Activated T-helper 2 cell treated with anti-CD3 and anti-CD28 coated beads, Interferon-gamma antibody, Interleukin-2, Interleukin-4, amounts not matched to agents 10 μg/mL and 5 μg/mL and 100 μg/mL, durations not matched to agents 14 hours and 24 hours and 36 hours (primary cell): ENCODE data around the gene MAPK6. TPM values are rescaled to one million over a fixed set of nuclear protein-coding genes. Genes with fewer than 3 reads are reported as not detected.
"Not testable (repeated sequence)": the region's sequence is repeated elsewhere in the genome, so short reads cannot be mapped to it uniquely, and the experiment has no call there.

ENCODE experiments used
- DNase-seq: peaks from one replicate; pipeline ENCODE4 v3.0.0; 2021; ENCODE audit warnings: low spot score
- H3K27ac Mint-ChIP-seq: one replicate; pipeline ENCODE4 v1.8.0; 2021; ENCODE audit warnings: mixed read lengths
- H3K27me3 Mint-ChIP-seq: one replicate; pipeline ENCODE4 v1.8.0; 2021; ENCODE audit warnings: low read depth, mixed read lengths
- H3K36me3 Mint-ChIP-seq: one replicate; pipeline ENCODE4 v1.8.0; 2021; ENCODE audit warnings: low read depth, mixed read lengths
- H3K4me1 Mint-ChIP-seq: one replicate; pipeline ENCODE4 v1.8.0; 2021; ENCODE audit warnings: low read depth, mixed read lengths
- H3K4me3 Mint-ChIP-seq: one replicate; pipeline ENCODE4 v1.8.0; 2021; ENCODE audit warnings: low read depth, mild to moderate bottlenecking, moderate library complexity, mixed read lengths
- H3K9me3 Mint-ChIP-seq: one replicate; pipeline ENCODE4 v1.8.0; 2021; ENCODE audit warnings: mixed read lengths
- intact Hi-C: fragments of 100-400 bp; cut with micrococcal nuclease; formaldehyde crosslinking; loops from one replicate; pipeline ENCODE4 v1.15.1; 2023
- total RNA-seq: library from RNA; stranded (reverse); gene quantifications from 2 replicates; pipeline ENCODE4 v1.2.3, GENCODE V29; 2022

Gene MAPK6
- total RNA-seq, 1 donor from 2014 or later, result 55.8 TPM

DNA sequence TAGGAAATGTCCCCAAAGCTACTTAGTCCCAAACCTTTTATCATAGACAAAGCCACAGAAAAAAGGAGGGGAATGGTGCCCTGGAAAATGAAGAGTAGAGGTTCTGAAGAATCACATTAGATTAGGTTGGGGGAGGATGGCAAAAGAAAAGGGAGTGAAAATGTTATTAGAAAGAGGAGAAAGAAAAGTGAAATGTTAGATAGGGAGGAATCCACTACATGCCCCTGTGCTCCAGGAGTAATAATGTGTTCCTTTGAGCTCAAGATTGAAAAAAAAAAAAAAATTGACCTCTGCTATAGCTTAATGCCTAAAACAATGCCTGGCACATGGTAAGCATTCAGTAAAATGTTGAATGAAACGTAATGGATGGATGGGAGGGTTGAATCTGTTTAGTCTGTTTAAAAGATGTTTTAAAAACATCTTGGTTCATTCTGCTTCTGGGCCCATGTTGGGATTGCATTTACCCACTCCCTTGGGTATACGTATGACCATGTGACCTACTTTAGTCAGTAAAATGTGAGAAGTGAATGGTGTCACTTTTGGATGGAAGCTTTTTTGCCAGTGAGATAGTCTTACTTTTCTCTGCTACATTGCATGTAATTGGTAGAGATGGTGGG is 19.0 kb downstream of the MAPK6 start:
- no peak overlapping the region for H3K4me3 Mint-ChIP-seq
- DNase-seq, result no peak
- H3K4me1 Mint-ChIP-seq, result peaks cover 45% of the 10 kb centered on the region
- no peaks in the 10 kb centered on the region for H3K27me3 Mint-ChIP-seq
- intact Hi-C loops, result no loop called here
- H3K36me3 Mint-ChIP-seq, result peaks cover 29% of the 10 kb centered on the region
- peaks cover 19% of the 10 kb centered on the region for H3K9me3 Mint-ChIP-seq
- H3K27ac Mint-ChIP-seq, result no peak overlapping the region

DNA sequence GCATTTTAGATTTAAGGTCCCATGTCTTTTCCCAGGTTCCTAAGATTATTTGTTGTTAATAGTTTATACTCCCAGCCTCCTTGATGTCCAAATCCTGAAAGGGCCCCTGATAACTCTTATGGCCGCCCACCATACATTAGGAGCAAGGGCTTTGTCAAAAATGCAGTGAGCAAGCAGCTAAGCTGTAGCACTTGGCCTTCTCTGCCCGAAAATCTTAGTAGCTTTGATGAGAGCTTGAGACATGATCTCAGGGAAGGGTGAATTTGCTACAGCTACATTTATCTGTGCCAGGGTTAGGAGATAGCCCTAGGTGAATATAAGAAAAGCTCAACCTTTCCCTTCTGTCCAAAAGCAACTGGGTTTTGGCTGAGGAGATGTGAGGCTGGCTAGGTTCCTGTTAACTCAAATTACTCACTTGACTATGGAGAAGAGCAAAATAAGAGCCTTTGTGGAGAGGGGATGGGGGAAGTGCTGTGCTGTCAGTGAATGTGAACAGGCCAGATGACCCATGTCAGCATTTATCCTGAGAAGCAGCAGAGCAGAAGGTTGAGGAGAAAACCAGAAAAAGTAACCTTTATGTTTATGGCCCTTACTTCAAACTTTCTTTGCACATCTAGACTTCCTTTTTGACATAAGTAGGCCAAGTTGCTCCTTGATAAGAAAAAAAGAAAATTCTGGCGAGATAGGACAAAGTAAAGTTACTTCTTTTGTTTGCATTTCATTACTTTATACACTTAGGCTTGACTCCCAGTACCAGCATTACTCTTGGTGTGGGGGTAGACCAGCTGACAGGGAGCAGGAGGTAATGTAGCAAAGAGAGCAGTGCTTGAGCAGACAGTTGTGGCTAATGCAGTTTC is 21.1 kb downstream of the MAPK6 start:
- Mint-ChIP-seq H3K4me3 (no peak overlapping the region), H3K4me1 (peaks cover 47% of the 10 kb centered on the region), H3K36me3 (peaks cover 11% of the 10 kb centered on the region), H3K27me3 (no peaks in the 10 kb centered on the region), H3K27ac (peak overlapping the region; percentile 23), H3K9me3 (no peaks in the 10 kb centered on the region)
- intact Hi-C loops, result no loop called here
- DNase-seq, result no peak

DNA sequence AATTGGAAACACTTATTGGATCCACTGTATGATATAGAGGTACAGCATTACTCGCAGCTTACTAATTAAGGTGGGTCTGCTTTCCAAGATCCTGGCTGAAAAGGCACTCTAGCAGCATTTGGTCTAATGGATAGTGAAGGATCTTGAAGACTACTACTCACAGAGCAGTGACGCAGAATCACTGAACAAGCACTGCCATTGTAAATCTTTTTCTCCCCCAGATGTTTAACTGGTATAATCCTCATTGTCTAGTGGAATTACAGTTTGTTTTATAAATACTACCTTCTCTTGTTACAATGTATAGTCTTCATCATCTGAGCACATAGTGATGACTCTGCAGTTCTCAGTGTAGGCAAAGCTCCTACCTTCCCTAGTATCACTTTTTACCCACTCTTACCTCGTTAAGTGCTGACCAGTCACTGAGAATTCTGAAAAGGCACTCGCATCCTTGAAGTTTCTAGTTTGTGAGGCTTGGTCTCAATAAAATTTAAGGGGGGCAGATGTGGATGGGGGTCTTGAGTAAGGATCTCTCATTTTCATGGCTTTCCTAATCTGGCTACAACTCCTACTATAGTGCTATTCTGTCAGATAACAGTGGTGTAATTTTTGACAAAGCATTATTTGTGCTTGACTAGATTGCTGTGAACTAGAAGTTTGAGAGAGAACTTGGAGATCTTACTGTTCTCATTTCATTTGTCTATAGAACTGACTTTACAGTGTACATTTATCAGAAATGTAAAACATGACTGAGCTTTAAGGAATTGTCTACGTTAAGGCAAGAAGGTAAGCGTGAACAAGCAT is 23.2 kb downstream of the MAPK6 start:
- Mint-ChIP-seq H3K27ac (peak overlapping the region; percentile 6), H3K9me3 (no peaks in the 10 kb centered on the region), H3K27me3 (no peaks in the 10 kb centered on the region), H3K36me3 (peaks cover 18% of the 10 kb centered on the region), H3K4me3 (no peak overlapping the region), H3K4me1 (peaks cover 63% of the 10 kb centered on the region)
- DNase-seq, result no peak
- intact Hi-C loops, result no loop called here

DNA sequence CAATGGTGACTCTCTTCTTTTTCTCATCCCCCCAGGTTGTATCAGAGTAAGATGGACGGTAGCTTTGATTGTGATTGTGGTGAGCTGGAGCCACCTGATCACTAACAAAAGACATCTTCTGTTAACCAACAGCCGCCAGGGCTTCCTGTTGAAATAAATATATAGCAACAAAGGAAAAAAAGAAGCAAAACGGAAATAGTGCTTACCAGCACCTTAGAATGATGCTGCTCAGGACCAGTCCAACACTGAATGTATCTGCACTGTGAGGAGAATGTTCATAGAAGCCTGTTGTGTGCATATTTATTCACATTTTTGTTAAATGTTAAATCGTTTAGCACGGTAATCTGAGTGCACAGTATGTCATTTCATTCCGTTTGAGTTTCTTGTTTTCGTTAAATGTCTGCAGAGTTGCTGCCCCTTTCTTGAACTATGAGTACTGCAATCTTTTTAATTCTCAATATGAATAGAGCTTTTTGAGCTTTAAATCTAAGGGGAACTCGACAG is 26.8 kb downstream of the MAPK6 start:
- not testable (repeated sequence) for H3K9me3 Mint-ChIP-seq, H3K27me3 Mint-ChIP-seq
- H3K27ac Mint-ChIP-seq, result peak overlapping the region; percentile 93
- H3K4me3 Mint-ChIP-seq, result peak overlapping the region; percentile 51
- DNase-seq, result peak; percentile 41
- peaks cover 44% of the 10 kb centered on the region for H3K4me1 Mint-ChIP-seq
- H3K36me3 Mint-ChIP-seq, result peaks cover 41% of the 10 kb centered on the region
- intact Hi-C loops, result loop anchor here (1.0 kb wide), 1 partner anchor 64 kb away; no protein-coding TSS in a partner anchor

DNA sequence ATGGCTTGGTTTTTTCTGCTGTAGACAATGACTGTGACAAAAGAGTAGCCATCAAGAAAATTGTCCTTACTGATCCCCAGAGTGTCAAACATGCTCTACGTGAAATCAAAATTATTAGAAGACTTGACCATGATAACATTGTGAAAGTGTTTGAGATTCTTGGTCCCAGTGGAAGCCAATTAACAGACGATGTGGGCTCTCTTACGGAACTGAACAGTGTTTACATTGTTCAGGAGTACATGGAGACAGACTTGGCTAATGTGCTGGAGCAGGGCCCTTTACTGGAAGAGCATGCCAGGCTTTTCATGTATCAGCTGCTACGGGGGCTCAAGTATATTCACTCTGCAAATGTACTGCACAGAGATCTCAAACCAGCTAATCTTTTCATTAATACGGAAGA is 27.5 kb downstream of the MAPK6 start:
- H3K27me3 Mint-ChIP-seq, H3K9me3 Mint-ChIP-seq, DNase-seq: not testable (repeated sequence)
- H3K36me3 Mint-ChIP-seq, result peaks cover 45% of the 10 kb centered on the region
- H3K27ac Mint-ChIP-seq, result peak overlapping the region; percentile 93
- H3K4me1 Mint-ChIP-seq, result peaks cover 40% of the 10 kb centered on the region
- H3K4me3 Mint-ChIP-seq, result peak overlapping the region; percentile 51
- intact Hi-C loops, result loop anchor here (1.0 kb wide), 1 partner anchor 64 kb away; no protein-coding TSS in a partner anchor

DNA sequence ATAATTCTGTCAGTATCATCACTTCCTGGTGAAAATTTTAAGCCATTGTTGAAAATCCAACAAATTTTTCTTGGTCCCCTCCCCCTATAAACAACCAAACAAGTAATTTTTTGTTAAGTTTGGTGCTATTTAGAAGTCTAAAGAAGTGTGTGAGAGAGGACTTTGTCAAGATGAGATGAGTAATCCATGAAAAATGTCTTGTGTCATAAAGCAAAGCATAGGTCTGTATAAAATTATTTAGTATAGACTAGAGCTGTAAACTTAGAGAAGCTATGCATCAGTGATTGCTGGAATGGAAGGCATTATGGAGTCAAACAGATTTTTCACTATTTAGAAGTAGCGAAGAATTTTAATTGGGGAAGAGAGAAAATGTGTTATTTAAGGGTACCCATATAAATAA is 31.4 kb downstream of the MAPK6 start:
- peaks cover 64% of the 10 kb centered on the region for H3K36me3 Mint-ChIP-seq
- H3K4me1 Mint-ChIP-seq, result peaks cover 24% of the 10 kb centered on the region
- no peak overlapping the region for H3K27ac Mint-ChIP-seq
- no peaks in the 10 kb centered on the region for H3K9me3 Mint-ChIP-seq
- intact Hi-C loops, result no loop called here
- H3K27me3 Mint-ChIP-seq, result no peaks in the 10 kb centered on the region
- no peak for DNase-seq
- H3K4me3 Mint-ChIP-seq, result no peak overlapping the region

GRCh38 chr15:52052066-52052935 is 33.3 kb downstream of the MAPK6 start:
- H3K36me3 Mint-ChIP-seq, result peaks cover 54% of the 10 kb centered on the region
- H3K27me3 Mint-ChIP-seq, result no peaks in the 10 kb centered on the region
- H3K9me3 Mint-ChIP-seq, result no peaks in the 10 kb centered on the region
- H3K4me1 Mint-ChIP-seq, result peaks cover 8% of the 10 kb centered on the region
- no peak overlapping the region for H3K4me3 Mint-ChIP-seq
- no peak for DNase-seq
- intact Hi-C loops, result no loop called here
- H3K27ac Mint-ChIP-seq, result no peak overlapping the region

- intact Hi-C loops, result no loop called here
- Mint-ChIP-seq H3K27ac (no peak overlapping the region), H3K36me3 (peaks cover 36% of the 10 kb centered on the region)
Measured at GRCh38 chr15:52054381-52054780, 35.4 kb downstream of the MAPK6 start.

DNA sequence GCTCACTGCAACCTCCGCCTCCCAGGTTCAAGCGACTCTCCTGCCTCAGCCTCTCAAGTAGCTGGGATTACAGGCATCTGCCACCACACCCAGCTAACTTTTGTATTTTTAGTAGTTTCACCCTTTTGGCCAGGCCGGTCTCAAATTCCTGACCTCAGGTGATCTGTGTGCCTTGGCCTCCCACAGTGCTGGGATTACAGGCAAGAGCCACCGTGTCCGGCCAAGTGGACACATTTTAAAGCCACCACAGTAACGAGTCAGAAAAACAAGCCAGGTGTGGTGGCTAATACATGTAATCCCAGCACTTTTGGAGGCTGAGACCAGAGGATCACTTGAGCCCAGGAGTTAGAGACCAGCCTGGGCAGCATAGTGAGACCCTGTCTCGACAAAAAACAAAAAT is 35.8 kb downstream of the MAPK6 start:
- H3K27ac Mint-ChIP-seq, H3K4me1 Mint-ChIP-seq, H3K27me3 Mint-ChIP-seq, DNase-seq, H3K9me3 Mint-ChIP-seq, H3K4me3 Mint-ChIP-seq, intact Hi-C loops: not testable (repeated sequence)
- H3K36me3 Mint-ChIP-seq, result peaks cover 38% of the 10 kb centered on the region

More at GRCh38 chr15:52054381-52054780, 35.4 kb downstream of the MAPK6 start:
- H3K27me3 Mint-ChIP-seq, result no peaks in the 10 kb centered on the region
- DNase-seq, result no peak
- H3K4me1 Mint-ChIP-seq, result peaks cover 2% of the 10 kb centered on the region
- no peak overlapping the region for H3K4me3 Mint-ChIP-seq
- H3K9me3 Mint-ChIP-seq, result no peaks in the 10 kb centered on the region

GRCh38 chr15:52056001-52056400 is 37.0 kb downstream of the MAPK6 start:
- no peak overlapping the region for H3K4me3 Mint-ChIP-seq
- intact Hi-C loops, result no loop called here
- no peaks in the 10 kb centered on the region for H3K9me3 Mint-ChIP-seq
- H3K27ac Mint-ChIP-seq, result no peak overlapping the region
- no peak for DNase-seq
- no peaks in the 10 kb centered on the region for H3K4me1 Mint-ChIP-seq
- H3K27me3 Mint-ChIP-seq, result no peaks in the 10 kb centered on the region
- peaks cover 36% of the 10 kb centered on the region for H3K36me3 Mint-ChIP-seq

DNA sequence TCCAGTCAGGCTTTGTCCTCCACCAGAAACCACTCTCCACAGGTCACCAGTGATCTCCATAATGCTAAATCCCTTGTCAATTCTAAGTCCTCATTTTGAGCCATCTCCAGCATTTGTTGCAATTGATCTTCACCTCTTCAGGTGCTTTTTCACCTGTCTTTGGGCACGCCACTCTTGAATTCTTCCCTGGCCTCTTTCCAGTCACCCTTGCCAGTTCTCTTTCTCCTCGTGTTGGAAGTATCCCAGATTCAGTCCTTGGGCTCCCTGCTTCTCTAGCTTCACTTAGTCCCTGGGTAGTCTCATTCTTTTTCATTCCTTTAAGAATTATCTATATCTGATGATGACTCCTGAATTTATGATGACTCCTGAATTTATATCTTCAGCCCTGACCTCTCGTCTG is 37.5 kb downstream of the MAPK6 start:
- no peak overlapping the region for H3K27ac Mint-ChIP-seq
- intact Hi-C loops, result no loop called here
- peaks cover 37% of the 10 kb centered on the region for H3K36me3 Mint-ChIP-seq
- DNase-seq, result no peak
- H3K4me3 Mint-ChIP-seq, result no peak overlapping the region
- no peaks in the 10 kb centered on the region for H3K27me3 Mint-ChIP-seq
- H3K4me1 Mint-ChIP-seq, result no peaks in the 10 kb centered on the region
- H3K9me3 Mint-ChIP-seq, result no peaks in the 10 kb centered on the region

GRCh38 chr15:52057996-52058395 is 39.0 kb downstream of the MAPK6 start:
- no peaks in the 10 kb centered on the region for H3K4me1 Mint-ChIP-seq
- H3K36me3 Mint-ChIP-seq, result peaks cover 29% of the 10 kb centered on the region
- intact Hi-C loops, result no loop called here
- DNase-seq, result no peak
- H3K27me3 Mint-ChIP-seq, result no peaks in the 10 kb centered on the region
- H3K27ac Mint-ChIP-seq, result no peak overlapping the region
- H3K9me3 Mint-ChIP-seq, result no peaks in the 10 kb centered on the region
- H3K4me3 Mint-ChIP-seq, result no peak overlapping the region
